DND-41 (cell line): ENCODE data around the gene CBR4.

Experiments used
- ATAC-seq: fragments of 200-7000 bp; cut with Tn5 transposase; 3 replicates; pipeline ENCODE4 v1.9.1; 2021; ENCODE audit warnings: low read depth; ENCODE audit not compliant: insufficient read depth
- DNase-seq: peaks from one replicate; pipeline ENCODE4 v3.0.0-alpha.2; 2020
- H2AFZ ChIP-seq: 2 replicates; pipeline ENCODE4 v1.6.0; 2012; ENCODE audit warnings: low read depth, low read length
- H3K27ac ChIP-seq: 2 replicates; pipeline ENCODE4 v1.5.1; 2012; ENCODE audit warnings: low read length, inconsistent platforms
- H3K27me3 ChIP-seq: fragments of 200-600 bp; sonication (generic); 2 replicates; pipeline ENCODE4 v1.6.0; 2012; ENCODE audit warnings: low read length, mild to moderate bottlenecking, inconsistent platforms; ENCODE audit not compliant: insufficient read depth, poor library complexity
- H3K36me3 ChIP-seq: 2 replicates; pipeline ENCODE4 v1.5.1; 2012; ENCODE audit warnings: low read length, inconsistent platforms; ENCODE audit not compliant: insufficient read depth
- H3K4me1 ChIP-seq: 2 replicates; pipeline ENCODE4 v1.5.1; 2012; ENCODE audit warnings: mild to moderate bottlenecking, low read length; ENCODE audit not compliant: insufficient read depth
- H3K4me2 ChIP-seq: 2 replicates; pipeline ENCODE4 v1.6.0; 2012; ENCODE audit warnings: mild to moderate bottlenecking, moderate library complexity, low read length, inconsistent platforms; ENCODE audit not compliant: insufficient read depth
- H3K4me3 ChIP-seq, 2 experiments: fragments of 200-600 bp in 1 of 2; shearing (Covaris generic) in 1 of 2; 2 replicates each; pipeline ENCODE4 v1.5.1; 2012 to 2016; ENCODE audit warnings: inconsistent platforms in 2 of 2, low read length in 2 of 2, mild to moderate bottlenecking in 2 of 2, low read depth in 1 of 2, moderate library complexity in 1 of 2
- H3K79me2 ChIP-seq: 2 replicates; pipeline ENCODE4 v1.6.0; 2012; ENCODE audit warnings: low read length, inconsistent platforms; ENCODE audit not compliant: insufficient read depth
- H3K9ac ChIP-seq: 2 replicates; pipeline ENCODE4 v1.6.0; 2012; ENCODE audit warnings: low read depth, mild to moderate bottlenecking, inconsistent platforms, low read length, moderate library complexity
- H3K9me3 ChIP-seq: 2 replicates; pipeline ENCODE4 v1.5.1; 2012; ENCODE audit warnings: low read length, moderate library complexity, mild to moderate bottlenecking, inconsistent platforms; ENCODE audit not compliant: insufficient read depth, severe bottlenecking
- H4K20me1 ChIP-seq: 2 replicates; pipeline ENCODE4 v1.6.0; 2012; ENCODE audit warnings: low read length; ENCODE audit not compliant: insufficient read depth
- CTCF ChIP-seq: IDR thresholded peaks from 2 replicates; pipeline ENCODE4 v1.5.1; 2012; ENCODE audit warnings: borderline replicate concordance, low read length, moderate library complexity, mild to moderate bottlenecking; ENCODE audit not compliant: poor library complexity, severe bottlenecking; ENCODE audit errors: extremely low read depth
- EZH2 ChIP-seq: IDR thresholded peaks from 3 replicates; pipeline ENCODE4 v1.6.1; 2012; ENCODE audit warnings: borderline replicate concordance, low read depth, mild to moderate bottlenecking, moderate library complexity, low read length, inconsistent platforms; ENCODE audit not compliant: severe bottlenecking

CBR4 gene

DNA sequence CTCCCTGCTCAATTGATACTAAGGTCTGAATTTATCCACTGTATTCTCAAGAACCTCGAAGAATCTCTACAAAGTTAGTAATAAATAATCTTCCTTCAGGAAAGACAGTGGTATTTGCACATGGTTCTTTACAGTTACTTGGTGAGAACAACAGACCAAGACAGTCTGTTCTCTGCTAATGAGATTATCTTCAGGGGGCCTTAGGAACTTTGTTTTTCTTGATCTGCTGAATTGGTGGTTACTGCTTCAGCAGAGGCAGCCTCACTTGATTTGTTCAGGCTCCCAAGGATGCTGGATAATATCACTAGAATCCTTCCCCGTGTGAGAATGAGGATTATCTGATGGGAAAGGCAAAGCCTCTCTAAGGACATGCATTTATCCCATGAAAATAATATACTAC lies 64.8 kb downstream of the CBR4 start:
- H3K4me3 ChIP-seq, result no peak overlapping the region
- no peaks in the 10 kb centered on the region for H3K36me3 ChIP-seq
- no peak overlapping the region for H2AFZ ChIP-seq
- no peak overlapping the region for H3K27ac ChIP-seq
- TF ChIP-seq CTCF, result no peak
- no peak for TF ChIP-seq EZH2
- no peaks in the 10 kb centered on the region for H3K9me3 ChIP-seq
- no peaks in the 10 kb centered on the region for H3K79me2 ChIP-seq
- H3K27me3 ChIP-seq, result no peaks in the 10 kb centered on the region
- H3K4me1 ChIP-seq, result no peaks in the 10 kb centered on the region
- DNase-seq, result no peak
- H3K9ac ChIP-seq, result no peak overlapping the region
- no peak overlapping the region for H3K4me2 ChIP-seq
- ATAC-seq, result no peak
- H4K20me1 ChIP-seq, result no peaks in the 10 kb centered on the region

- H3K36me3 ChIP-seq, result no peaks in the 10 kb centered on the region
- H3K4me3 ChIP-seq, result no peak overlapping the region
- no peaks in the 10 kb centered on the region for H3K9me3 ChIP-seq
- no peak overlapping the region for H3K27ac ChIP-seq
- DNase-seq (no peak), ATAC-seq (no peak)
- no peak overlapping the region for H3K4me2 ChIP-seq
- H4K20me1 ChIP-seq, result no peaks in the 10 kb centered on the region
- H3K27me3 ChIP-seq, result no peaks in the 10 kb centered on the region
- H3K79me2 ChIP-seq, result no peaks in the 10 kb centered on the region
- no peak overlapping the region for H2AFZ ChIP-seq
- peak; percentile 65 for TF ChIP-seq CTCF
- no peak for TF ChIP-seq EZH2
- no peaks in the 10 kb centered on the region for H3K4me1 ChIP-seq
- H3K9ac ChIP-seq, result no peak overlapping the region
These were observed 67.1 kb downstream of the CBR4 start for GRCh38 chr4:168942985-168943384.
